Sciatic nerve (tissue), 2 donors: Measurements from ENCODE around the gene ELOVL6. TPM values are rescaled to one million over a fixed set of nuclear protein-coding genes. Genes with fewer than 3 reads are reported as not detected.
"Not testable (repeated sequence)": the region's sequence is repeated elsewhere in the genome, so short reads cannot be mapped to it uniquely, and the experiment has no call there.

ENCODE experiments used
- ATAC-seq: fragments of 200-7000 bp; cut with Tn5 transposase; one replicate; pipeline ENCODE4 v1.9.1; 2020; ENCODE audit warnings: mild to moderate bottlenecking, moderate library complexity
- DNase-seq: peaks from one replicate; pipeline ENCODE4 v3.0.0-alpha.2; 2020; ENCODE audit warnings: low spot score
- intact Hi-C: fragments of 100-400 bp; cut with DNase I; formaldehyde crosslinking; loops from one replicate; pipeline ENCODE4 v1.14.2; 2022
- total RNA-seq: library from RNA; stranded (reverse); fragmentation: NEBNext Ultra II Directional; extraction: Animal tissue kit (Norgen Biotek cat#: 25700); gene quantifications from one replicate; pipeline ENCODE4 v1.2.1, GENCODE V29; 2021
- donor health status: DM: no; HTN: no; CAD: no.
- donor health status: DM: no; HTN: no; CAD: no.

The ELOVL6 gene
- total RNA-seq, 1 donor from 2014 or later: 11.6 TPM

DNA sequence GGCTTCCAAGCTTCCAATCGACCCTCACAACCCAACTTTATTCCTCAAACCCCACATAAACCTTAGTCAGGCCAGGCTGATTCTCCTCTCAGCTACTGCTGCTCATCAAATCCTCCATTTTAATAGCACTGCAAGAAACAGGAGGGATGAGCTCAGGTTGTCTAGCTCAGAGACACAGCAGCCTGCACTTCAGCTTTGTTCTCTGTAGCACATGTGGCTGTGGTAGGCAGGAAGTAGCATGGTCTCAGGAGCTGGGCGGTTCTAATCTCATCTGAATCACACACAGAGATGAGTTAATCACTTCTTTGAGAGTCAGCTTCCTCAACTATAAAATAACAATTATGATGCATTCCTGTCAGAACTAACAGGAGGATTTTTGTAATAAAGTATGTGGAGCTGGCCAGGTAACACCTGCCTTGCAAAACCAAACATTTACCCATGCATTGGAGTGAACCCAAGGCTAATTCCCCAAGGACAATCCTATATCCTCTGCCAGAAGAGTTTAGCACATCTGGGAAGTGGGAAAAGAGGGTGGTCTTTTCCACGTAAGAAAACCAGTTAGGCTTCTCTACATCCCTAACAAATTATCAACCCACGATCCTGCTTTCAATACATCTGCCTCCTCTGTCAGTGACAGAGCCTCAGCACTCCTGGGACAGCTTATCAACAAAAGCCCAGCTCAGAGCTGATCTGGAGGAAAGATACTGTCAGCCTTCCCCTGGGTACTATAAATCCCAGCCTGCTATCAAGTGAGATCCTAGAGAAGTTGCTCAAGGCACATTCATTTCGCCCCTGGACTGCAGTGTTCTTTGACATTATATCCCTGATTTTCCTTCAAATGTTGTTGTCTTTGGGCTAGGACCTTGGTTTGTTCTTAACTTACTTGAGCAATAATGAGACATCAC is 32.8 kb downstream of the ELOVL6 start:
- DNase-seq (no peak), ATAC-seq (no peak)
- intact Hi-C loops: no loop called here

DNA sequence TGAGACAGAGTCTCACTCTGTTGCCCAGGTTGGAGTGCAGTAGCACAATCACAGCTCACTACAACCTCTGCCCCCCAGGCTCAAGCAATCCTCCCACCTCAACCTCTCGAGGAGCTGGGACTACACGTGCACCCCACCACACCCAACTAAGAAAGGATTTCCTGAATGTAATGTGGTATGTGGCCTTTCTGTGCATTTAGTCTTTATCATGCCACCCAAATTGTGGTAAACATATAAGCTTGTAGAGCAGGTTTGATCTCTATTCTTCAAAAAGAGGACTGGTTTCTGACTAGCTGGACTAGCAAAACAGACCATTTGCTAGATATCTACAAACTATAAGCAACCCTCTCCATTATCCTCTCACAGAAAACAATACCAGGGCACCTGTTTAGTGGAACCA is 33.6 kb downstream of the ELOVL6 start:
- DNase-seq (no peak), ATAC-seq (no peak)
- intact Hi-C loops: no loop called here

DNA sequence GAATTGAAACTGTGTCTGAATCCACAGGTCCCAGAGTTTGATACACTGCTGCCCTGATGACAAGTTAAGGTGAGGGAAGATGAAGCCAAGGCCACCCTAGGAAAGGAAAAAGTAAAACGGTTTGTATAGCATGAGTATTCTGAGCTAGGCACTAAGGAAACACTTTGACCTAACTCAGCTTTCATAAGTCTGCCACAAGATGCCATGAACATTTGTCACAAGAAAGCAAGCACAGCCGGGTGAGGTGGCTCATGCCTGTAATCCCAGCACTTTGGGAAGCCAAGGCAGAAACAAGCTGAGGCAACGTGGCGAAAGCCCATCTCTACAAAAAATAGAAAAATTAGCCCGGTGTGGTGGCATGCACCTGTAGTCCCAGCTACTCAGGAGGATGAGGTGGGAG is 34.2 kb downstream of the ELOVL6 start:
- ATAC-seq (no peak), DNase-seq (no peak)
- intact Hi-C loops: no loop called here

DNA sequence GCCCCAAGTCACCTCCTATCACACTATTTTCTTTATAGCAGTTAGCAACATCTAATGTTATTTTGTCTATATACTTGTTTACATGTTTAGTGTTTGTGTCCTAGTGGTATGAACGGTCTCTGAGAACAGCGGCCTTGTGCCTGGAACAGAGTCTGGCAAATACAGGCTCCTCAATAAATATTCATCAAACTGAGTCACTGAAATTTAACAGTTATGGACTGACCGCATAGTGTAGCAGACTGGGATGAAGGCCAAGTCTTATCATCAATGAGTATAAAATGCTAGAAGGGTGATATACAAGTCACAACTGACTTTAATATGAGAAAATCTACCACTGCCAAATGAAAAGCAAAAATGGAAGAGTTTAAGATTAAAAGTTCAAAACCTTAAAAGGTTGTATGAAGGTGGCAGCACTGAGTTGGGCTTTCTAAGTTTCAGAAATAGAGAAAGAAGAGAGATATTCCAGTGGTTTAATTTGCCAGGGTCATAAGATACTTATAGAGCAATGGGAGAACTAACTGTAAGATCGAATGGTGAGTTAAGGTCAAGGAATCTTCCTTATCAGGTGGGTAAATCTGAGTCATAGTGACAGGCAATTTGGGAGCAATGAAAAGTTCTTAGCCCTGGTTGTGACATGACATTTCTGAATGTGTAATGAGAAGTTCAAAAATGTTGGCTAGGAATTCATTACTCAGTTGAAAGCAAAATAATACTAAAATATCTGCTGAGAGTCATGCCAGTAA is 34.9 kb downstream of the ELOVL6 start:
- DNase-seq: no peak
- no peak for ATAC-seq
- intact Hi-C loops: no loop called here

DNA sequence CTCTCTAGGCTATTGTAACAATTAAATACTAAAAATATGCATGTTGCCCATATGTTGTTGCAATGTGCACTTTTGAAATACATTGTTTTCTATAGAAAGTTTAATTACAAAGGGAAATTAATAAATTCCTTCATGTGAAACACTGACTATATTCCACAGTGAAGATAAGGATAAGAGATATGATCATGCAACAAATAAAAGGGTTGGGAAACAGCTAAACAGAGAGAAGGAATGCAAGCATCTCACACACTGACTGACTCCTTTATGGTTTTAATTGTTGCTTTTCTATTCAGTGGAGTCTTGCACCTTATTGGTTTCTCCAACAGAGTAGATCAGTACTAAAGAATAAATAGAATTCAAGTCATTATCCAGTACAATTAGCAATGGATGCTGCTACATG is 37.8 kb downstream of the ELOVL6 start:
- ATAC-seq (no peak), DNase-seq (no peak)
- intact Hi-C loops: no loop called here

DNA sequence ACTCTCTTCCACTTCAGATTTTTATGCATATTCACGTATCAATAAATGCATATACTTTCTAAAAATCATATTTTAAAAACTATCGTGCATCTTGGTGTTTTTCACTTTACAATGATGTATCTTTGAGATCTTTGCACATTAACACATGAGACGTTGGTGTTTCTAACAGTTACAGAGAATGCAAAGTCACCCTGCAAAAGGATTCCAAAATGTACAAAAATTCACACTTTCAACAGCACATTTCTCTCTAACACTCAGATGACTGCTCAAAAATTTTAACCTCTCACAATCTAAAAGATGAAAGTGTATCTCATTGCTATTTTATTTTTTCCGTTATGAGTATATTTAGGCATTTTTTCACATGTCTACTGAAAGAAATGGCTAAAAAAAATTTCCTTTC is 38.9 kb downstream of the ELOVL6 start:
- ATAC-seq (no peak), DNase-seq (no peak)
- intact Hi-C loops: no loop called here

DNA sequence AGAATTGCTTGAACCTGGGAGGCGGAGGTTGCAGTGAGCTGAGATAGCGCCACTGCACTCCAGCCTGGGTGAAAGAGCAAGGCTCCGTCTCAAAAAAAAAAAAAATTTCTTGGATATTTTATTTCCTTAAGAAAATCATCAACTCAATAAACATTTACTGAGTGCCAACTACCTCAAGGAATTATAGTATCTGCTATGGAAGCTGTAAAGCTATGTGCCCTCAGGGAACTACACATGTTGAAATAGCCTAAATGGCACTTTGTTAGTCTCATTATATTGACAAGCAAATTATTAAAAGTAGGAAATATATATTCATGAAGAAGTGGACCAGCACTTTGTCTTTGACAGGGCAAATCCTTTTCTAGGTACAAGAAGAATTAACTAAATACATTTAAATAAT is 40.8 kb downstream of the ELOVL6 start:
- DNase-seq (no peak), ATAC-seq (no peak)
- intact Hi-C loops: no loop called here

DNA sequence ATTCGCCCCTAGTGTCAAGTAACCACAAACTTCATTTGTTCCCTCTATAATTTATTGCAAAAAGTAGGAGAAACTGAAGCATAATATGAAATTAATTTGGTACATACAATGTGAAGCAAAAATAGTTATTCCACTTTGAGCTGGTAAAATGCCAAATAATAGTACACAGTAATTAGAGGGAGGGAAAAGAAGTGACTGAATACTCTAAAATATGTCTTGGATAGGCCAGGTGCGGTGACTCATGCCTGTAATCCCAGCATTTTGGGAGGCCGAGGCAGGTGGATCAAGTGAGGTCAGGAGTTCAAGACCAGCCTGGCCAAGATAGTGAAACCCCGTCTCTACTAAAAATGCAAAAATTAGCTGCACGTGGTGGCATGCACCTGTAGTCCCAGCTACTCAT is 41.2 kb downstream of the ELOVL6 start:
- intact Hi-C loops, DNase-seq, ATAC-seq: not testable (repeated sequence)

DNA sequence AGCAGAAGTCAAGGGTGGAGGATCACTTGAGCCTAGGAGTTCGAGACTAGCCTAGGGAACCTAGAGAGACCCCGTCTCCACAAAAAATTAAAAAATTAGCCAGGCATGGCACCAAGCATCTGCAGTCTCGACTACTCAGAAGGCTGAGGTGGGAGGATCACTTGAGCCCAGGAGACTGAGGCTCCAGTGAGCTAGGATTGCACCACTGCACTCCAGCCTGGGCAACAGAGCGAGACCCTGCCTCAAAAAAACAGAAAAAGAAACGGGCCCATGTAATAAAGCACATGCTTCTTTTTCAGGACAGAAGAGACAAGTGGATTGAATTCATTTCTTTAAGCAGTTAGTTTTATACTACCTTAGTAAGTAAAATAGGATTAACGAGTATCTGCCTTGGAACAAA is 42.0 kb downstream of the ELOVL6 start:
- ATAC-seq (no peak), DNase-seq (no peak)
- intact Hi-C loops: no loop called here

DNA sequence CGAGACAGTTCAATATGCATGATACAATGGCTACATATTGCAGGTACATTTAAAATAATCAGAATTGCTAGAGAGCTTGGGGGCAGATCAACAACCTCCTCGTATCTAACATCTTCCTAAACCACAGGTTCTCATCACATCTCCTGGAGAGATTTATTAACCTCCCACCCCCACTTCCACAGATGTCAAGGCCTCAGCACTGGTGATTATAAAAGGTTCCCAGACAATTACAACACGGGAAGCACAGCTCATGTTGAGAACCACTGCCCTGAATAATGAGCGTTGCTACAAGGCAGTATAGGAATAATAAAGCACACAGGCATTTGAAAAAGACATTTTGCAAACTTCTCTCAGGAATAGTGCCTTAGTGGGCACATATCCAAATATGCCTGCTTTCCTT is 42.8 kb downstream of the ELOVL6 start:
- DNase-seq: no peak
- no peak for ATAC-seq
- intact Hi-C loops: no loop called here

DNA sequence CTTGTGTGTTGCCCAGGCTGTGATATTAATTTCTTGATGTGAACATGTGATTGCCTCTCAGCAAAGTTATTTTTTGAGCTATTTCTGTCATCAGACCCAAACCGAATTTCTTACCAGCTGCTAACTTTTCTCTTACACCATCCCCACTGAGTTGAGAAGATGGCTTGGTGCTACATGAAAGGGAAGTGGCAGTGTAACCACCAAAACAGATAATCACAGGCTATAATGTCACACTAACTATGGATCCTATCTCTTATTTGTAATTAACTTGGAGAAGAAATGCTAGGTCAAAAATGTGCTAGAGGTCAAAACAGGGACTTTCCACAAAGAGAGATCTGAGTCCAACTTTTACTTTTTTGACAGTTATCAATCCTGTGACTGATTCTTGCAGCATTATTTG is 43.8 kb downstream of the ELOVL6 start:
- no peak for ATAC-seq
- intact Hi-C loops: no loop called here

DNA sequence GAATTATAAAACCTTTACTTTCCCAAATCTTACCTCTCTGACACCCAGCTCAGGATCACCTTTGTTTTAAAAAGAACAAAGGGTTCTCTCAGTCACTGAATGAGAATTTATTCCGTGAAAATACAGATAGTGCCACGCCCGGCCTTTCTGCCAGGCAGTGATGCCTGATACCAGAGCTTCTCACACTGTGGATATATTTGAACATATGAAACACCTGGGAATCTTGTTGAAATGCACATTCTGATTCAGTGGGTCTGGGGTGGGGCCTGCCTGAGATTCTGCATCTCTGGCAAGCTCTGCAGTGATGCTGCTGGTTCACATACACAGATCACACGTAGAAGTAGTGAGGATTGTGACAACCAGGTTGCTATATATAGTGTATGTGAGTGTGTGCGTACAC is 46.0 kb downstream of the ELOVL6 start:
- no peak for DNase-seq
- ATAC-seq: no peak
- intact Hi-C loops: no loop called here

More for the DNA sequence above, 43.8 kb downstream of the ELOVL6 start:
- no peak for DNase-seq

DNA sequence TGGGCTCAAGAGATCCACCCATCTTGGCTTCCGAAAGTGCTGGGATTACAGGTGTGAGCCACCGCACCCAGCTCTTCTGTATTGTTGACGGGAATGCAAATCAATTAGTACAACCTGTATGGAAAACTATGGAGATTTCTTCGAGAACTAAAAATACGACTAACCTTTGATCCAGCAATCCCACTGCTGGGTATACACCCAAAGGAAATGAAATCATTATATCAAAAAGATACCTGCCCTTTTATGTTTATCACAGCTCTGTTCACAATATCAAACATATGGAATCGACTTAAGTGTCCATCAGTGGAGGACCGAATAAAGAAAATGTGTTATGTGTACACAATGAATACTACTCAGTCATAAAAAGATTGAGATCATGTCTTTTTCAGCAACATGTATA is 49.3 kb downstream of the ELOVL6 start:
- intact Hi-C loops: no loop called here
- no peak for DNase-seq
- no peak for ATAC-seq

DNA sequence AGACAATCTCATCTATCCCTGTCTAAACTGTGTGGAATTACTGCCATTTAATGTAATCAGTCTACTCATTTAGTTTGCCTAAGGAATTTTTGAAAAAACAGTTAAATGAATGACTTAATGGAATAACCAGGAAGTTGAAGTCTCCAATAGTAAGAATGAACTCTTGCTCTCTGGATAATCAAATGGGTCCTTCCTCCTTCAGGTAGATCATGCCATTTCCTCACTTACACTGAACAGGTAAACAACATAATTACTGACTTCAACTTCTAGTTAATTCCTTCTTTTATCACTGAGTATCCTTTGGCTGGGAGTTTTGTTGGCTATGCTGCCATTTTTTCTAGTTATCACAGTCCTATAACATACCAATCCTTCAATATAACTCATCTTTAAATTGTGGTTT is 56.0 kb downstream of the ELOVL6 start:
- DNase-seq (no peak), ATAC-seq (no peak)
- intact Hi-C loops: no loop called here

DNA sequence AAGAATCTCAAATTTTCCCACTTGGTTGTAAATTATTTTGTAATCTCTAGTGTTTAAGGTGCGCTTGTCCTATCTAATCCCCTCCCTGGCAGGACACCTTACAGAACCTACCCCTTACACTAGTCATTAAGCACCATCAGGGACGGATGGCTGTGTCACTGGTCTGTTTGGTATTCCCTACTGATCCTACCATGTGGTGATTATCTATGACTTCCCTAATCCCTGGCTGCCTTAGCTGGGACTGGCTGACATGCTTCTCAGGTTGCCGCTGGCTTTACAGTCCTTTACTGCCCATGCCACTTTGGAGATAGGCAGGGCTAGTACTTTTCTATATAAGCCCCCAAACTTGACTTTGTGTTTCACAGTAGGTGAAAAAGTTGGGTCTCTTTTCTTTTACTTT is 58.6 kb downstream of the ELOVL6 start:
- intact Hi-C loops: no loop called here
- no peak for ATAC-seq

DNA sequence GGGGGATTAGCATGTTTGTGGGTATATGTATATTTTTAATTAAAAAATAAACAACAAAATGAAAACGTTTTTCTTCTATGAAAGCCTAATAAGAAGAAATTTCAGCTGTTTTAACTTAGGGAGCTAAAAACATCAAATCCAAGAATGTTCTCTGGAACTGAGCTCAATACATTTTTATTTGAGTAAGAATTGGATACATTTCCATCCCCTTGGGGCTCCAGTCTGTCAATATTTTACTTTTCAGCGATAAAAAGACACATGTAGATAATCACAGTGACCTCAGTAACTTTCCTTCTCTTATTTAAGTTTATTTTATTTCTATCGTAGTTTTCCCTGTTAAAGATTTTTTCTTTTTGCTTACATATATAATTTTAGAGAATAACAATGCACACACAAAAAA is 59.3 kb downstream of the ELOVL6 start:
- ATAC-seq: no peak
- intact Hi-C loops: no loop called here
- DNase-seq: no peak

More for the DNA sequence above, 58.6 kb downstream of the ELOVL6 start:
- DNase-seq: no peak

DNA sequence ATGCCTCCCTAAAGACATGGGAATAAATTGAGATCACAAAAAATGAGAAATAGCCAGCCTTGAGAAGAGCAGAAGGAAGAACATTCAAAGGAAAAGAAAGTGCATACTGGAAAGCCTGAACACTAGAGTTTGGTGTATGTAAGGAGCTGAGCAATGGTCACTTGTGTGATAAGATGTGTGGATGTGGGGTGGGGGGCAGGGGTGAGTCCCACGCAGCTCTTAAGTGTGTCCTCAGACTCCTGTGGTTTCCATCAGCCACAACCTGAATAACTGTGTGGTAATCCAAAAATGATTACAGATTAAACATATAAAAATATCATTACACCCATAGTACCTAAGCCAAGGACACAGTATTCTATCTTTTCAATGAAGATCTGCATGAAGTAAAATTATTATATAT is 59.9 kb downstream of the ELOVL6 start:
- ATAC-seq (no peak), DNase-seq (no peak)
- intact Hi-C loops: no loop called here

DNA sequence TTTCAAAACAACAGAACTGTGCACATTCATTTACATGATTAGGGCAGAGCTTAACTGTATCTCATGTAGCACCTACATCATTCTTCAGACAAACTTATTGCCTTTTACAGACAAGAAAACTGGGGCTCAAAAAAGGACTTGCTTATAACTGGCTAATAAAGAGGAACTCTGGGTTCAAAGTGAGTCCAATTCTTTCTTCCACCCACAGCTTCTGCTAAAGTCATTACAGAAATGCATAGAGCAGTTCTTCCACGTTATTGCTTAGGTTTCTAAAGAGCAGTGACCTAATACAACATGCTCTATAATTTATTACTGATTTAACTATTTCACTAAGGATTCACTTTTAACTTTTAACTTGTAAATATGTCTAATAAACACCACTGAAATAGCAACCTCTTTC is 60.6 kb downstream of the ELOVL6 start:
- ATAC-seq (no peak), DNase-seq (no peak)
- intact Hi-C loops: no loop called here

DNA sequence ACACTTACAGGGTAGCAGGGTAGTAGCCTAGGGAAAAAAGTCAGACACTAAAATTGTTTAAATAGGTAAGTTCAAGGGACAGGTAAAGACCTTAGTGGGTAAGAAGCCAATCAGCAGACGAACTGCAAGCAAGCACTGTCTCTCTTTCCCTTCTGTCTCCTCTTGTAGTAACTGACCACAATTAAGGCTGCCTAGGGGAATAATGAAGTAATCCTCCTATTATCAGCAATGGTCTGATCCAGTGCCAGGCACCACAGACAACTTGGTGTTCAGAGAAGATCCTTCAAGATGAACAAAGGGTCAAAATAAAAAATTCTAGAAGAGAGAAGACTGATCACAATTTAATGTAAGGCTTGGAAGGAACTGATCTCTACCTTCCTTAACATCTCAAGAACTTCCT is 62.9 kb downstream of the ELOVL6 start:
- intact Hi-C loops: no loop called here

DNA sequence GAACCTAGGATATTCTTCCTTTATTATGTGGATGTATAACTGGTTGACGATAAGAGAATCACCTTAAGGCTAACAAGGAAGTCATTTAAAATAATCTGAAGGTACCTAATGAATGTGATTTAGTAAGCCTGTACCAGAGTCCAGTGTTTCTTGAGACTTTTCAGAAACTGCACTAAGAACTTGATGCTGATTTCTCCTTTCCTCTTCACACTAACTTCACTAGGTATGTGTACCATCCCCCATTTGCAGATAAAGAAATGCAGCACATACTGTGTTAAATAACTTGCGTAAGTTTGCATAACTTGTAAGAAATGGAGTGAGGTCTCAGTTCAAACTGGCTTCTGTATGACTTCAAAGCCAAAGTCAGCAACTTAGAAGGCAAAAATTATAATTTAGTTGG is 63.3 kb downstream of the ELOVL6 start:
- DNase-seq (no peak), ATAC-seq (no peak)
- intact Hi-C loops: no loop called here

More for the DNA sequence above, 62.9 kb downstream of the ELOVL6 start:
- no peak for DNase-seq
- ATAC-seq: no peak
